Ureter (tissue), 1 donor: ENCODE data around the gene KMT2D. TPM values are rescaled to one million over a fixed set of nuclear protein-coding genes. Genes with fewer than 3 reads are reported as not detected.

ENCODE experiments used
- DNase-seq: peaks from one replicate; pipeline ENCODE4 v3.0.0-alpha.2; 2020; ENCODE audit warnings: low spot score
- total RNA-seq: library from RNA; stranded (reverse); gene quantifications from one replicate; pipeline ENCODE4 v1.2.4, GENCODE V29; 2023
- donor health status: DM: yes; HTN: yes; CAD: no.

KMT2D gene
- total RNA-seq: 115 TPM

GRCh38 chr12:49060237-49061156 lies at the start of gene KMT2D:
KMT2D (minus strand) TSS chr12:49060794; CDS start chr12:49055324, 5,470 bp downstream.
- DNase-seq: peak; percentile 92

GRCh38 chr12:49109641-49110463 lies 49.3 kb upstream of the KMT2D start:
- DNase-seq: no peak

- DNase-seq: peak; percentile 59
These were observed 48.4 kb upstream of the KMT2D start for GRCh38 chr12:49108958-49109404.

GRCh38 chr12:49105504-49106084 lies 45.0 kb upstream of the KMT2D start:
- DNase-seq: peak; percentile 78

GRCh38 chr12:49104822-49105221 lies 44.2 kb upstream of the KMT2D start:
- DNase-seq: no peak

- DNase-seq: no peak
These were observed 39.8 kb upstream of the KMT2D start for GRCh38 chr12:49100380-49100779.

GRCh38 chr12:49098703-49099102 lies 38.1 kb upstream of the KMT2D start:
- no peak for DNase-seq

- no peak for DNase-seq
These were observed 37.4 kb upstream of the KMT2D start for GRCh38 chr12:49098035-49098451.

GRCh38 chr12:49097381-49097780 lies 36.8 kb upstream of the KMT2D start:
- no peak for DNase-seq

GRCh38 chr12:49094975-49095365 lies 34.4 kb upstream of the KMT2D start:
- no peak for DNase-seq

- no peak for DNase-seq
These were observed 33.8 kb upstream of the KMT2D start, which contains the start of gene DHH for GRCh38 chr12:49094160-49094974. DHH (minus strand) TSS chr12:49094801; CDS start chr12:49094512, 289 bp downstream.

- no peak for DNase-seq
These were observed 33.2 kb upstream of the KMT2D start for GRCh38 chr12:49093792-49094159.

GRCh38 chr12:49092816-49093406 lies 32.3 kb upstream of the KMT2D start:
- DNase-seq: no peak

- no peak for DNase-seq
These were observed 31.7 kb upstream of the KMT2D start for GRCh38 chr12:49092086-49092815.

- no peak for DNase-seq
These were observed 31.2 kb upstream of the KMT2D start for GRCh38 chr12:49091836-49092085.

- DNase-seq: no peak
These were observed 30.7 kb upstream of the KMT2D start for GRCh38 chr12:49091056-49091835.

- no peak for DNase-seq
These were observed 29.5 kb upstream of the KMT2D start for GRCh38 chr12:49089821-49090773.

GRCh38 chr12:49088932-49089330 lies 28.3 kb upstream of the KMT2D start:
- no peak for DNase-seq
